ENCODE results near the gene ERC2.

The ERC2 gene

GRCh38 chr3:55726501-55726775, 741.8 kb downstream of the ERC2 start:
- DNase-seq: no peak

DNA sequence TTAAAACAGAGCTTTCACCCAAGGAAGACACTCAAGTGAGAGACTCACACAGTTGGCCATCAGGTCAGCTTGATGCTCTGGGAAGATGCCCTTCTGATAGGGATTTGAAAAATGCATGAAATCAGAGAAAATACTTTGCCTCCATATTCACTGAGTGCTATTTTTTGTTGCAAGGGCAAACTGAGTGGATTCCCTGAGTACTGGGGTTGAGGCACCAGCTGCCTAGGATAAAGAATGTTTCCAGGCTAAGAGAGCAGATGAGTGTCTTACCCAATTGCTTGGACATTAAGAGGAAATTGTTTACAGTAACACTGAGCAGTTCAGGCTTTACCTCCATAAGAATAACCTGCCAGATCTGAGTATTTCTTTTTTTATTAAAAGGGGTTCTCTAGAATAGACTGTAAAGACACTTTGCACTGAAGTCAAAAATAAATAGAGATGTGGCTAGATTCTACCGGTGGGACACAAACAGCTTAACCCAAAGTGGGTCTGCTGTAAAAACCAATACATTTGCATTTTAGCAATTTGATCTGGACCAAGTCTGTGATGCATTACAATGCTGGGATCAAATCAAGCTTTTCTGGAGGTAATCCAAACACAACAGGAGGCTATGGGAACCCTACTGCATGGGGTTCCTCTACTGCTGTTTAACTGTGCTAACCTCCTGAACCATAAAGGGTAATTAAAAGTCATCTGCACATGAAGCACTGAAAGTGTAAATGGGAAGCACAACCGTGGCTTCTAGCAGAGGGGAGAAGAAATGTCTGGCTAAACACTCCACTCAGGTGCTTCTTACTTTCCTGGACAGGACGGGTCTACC, 742.4 kb downstream of the ERC2 start:
- DNase-seq: no peak

DNA sequence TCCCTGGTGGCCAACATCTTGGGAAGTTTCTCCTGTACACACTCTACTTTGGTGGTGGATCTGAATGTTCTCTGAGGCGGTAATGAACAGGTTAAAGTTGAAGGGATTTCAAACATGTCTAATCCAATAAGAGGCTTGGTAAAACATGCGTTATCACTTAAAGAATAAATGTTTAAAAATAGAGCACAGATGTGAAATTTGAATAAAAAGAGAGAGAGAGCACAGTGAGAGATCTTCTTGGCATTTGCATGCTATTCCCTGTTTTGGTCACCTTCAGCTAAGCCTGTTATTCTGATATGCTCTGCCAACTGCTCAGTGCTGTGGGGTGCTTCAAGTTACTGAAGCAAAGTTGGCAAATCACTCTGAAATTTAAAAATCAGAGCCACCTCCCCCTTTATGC, 743.4 kb downstream of the ERC2 start:
- no peak for DNase-seq

DNA sequence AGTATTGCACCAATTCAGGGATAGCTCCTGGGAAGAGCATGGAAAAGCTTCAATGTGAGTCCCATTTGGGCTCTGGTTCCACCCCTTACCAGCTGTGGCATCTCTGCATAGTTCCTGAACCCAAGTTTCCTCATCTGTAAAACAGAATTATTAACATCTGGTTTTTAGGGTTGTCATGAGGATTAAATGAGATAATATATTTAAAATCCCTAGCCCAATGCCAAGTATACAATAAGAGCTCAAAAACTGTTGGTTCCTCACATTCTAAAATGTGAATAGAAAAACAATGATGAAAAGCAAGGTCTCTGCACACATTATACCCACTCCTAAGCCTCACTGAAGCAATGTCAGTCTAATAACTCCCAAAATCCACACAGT, 743.9 kb downstream of the ERC2 start:
- no peak for DNase-seq

DNA sequence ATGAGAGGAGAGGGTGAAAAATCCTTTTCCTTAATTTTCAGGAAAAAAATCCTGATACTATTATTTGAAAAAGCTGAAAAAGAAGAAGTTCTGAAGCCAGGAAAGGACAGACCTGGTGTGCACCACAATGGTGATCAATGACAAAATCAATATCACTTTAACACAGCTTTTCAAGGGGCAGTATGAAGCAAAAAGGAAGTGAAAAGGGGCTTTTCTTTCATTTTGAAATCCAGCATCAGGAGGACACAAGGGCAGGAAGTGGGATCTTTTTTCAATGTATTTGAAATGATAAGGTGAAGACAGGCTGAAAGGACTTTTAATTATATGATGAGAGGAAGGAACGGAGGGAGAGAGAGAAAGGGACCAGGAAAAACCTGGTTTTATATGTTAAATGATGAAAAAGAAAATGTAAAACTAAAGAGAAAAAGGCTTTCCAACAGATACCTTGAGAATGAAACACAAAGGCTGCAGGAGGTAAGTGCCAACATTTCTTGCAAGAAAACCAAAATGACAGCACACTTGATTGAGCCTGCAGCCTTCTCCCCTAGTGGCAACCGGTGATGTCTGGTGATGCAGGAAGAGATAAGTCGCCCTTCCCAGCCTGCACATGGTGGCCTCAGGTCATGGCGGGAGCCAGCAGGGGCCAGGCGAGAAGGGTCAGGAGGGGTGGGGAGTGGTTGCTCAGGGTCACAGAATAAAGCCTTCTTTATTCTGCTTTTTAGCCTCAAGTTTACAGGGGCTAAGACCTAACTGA, 744.4 kb downstream of the ERC2 start:
- no peak for DNase-seq

GRCh38 chr3:55721716-55722484, 746.4 kb downstream of the ERC2 start:
- peak; percentile 45 to 59 (median 53) for DNase-seq

GRCh38 chr3:55720614-55721013, 747.7 kb downstream of the ERC2 start:
- peak; percentile 6 to 41 (median 18) for DNase-seq

GRCh38 chr3:55719508-55719907, 748.8 kb downstream of the ERC2 start:
- DNase-seq: no peak

DNA sequence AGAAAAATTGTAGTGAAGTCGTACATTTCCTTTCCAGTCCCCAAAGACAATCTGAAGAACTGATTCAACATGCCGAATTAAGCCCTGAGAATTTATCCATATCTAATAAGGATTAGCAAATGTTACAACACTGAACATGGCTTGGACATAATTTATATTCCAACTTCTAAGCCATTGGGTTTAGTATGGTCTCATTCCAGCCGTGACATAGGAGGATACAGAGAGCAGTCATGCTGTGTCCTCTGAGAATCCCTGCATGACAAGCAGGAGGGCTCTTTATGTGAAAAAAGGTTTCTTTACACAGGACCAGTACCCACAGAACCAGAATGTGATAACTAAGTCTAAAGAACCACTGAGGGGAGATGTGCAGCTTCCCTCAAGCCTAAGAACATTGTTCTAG, 749.3 kb downstream of the ERC2 start:
- no peak for DNase-seq

DNA sequence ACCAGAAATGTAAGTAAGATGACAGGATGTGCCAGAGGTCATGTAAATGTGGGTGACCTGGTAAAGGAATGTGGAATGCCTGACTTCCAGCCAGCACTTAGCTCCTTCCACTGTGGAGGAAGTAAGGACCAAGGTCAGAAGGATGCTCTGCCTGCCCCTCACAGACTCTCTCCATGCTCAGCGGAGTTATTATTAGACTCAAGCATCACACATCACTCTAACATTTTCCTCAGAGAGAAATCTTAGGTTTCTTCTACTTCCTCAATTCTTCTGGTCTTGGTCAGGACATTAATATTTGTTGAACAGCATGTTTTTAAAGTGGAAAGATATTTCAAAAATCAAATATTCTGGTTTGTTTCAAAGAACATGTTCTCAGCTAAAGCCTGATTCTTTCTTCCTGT, 749.7 kb downstream of the ERC2 start:
- DNase-seq: no peak

- no peak for DNase-seq
These were observed 750.2 kb downstream of the ERC2 start for GRCh38 chr3:55718074-55718473.

- DNase-seq: no peak
These were observed 750.8 kb downstream of the ERC2 start for GRCh38 chr3:55717481-55717880.

GRCh38 chr3:55716611-55717225, 751.5 kb downstream of the ERC2 start:
- DNase-seq: no peak

DNA sequence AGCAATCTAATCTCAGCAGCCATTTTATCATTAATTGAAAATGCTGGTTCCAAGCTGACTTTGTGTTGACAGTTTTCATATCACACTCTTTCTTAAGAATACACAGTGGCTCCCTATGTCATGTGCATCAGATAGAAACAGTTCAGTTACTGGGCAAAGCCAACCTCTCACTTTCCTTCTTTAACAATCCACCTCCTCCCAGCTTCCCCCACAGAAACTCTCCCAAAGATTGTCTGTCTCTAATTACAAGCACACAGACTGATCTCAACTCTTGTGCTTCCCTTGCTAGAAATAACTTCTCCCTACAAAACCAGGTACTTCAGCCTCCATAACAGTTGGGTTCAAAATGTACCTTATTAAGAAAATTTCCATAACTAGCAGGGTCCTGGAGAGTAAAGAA, 752.2 kb downstream of the ERC2 start:
- DNase-seq: no peak

DNA sequence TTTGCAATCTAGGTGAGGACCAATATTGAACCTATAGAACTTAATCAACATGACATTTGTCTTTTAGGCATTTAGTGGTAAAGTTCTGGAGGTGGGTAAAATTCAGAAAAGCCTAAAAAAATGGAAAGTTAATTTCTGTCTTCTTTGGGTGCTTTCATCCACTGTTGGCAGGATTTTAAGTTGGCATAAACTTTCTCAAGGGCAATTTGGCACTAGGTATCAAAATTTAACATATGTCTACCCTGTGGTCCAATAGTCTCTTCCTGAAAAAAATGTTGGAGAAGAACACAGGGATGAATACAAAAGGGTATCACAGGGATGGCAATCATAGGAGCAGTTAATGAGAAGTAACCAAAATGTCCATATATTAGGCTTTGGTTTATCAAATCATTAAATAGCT, 754.2 kb downstream of the ERC2 start:
- DNase-seq: no peak

GRCh38 chr3:55711646-55712045, 756.6 kb downstream of the ERC2 start:
- no peak for DNase-seq

- DNase-seq: no peak
These were observed 758.8 kb downstream of the ERC2 start for GRCh38 chr3:55709411-55710012.

DNA sequence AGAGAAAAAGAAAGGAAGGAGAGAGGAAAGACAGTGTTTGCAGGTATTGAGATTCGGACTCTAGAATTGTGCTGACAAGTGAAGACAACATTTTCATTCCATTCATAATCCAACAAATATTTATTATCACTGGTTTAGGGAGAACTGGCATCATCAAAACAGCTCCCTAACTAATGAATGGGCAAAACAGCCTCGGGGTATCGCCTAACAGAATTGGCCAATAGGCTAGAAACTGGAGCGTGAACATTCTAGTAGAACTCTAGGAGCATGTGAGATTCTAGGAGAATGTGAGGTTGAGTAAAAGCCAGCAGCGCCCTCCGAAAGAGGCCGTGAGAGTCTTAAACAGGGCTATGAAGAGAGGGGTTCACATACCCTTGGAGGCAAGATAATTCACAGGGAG, 759.3 kb downstream of the ERC2 start:
- no peak for DNase-seq

GRCh38 chr3:55708242-55708641, 760.0 kb downstream of the ERC2 start:
- no peak for DNase-seq

GRCh38 chr3:55704521-55704920, 763.7 kb downstream of the ERC2 start:
- no peak for DNase-seq

GRCh38 chr3:55702822-55703221, 765.4 kb downstream of the ERC2 start:
- no peak for DNase-seq

DNA sequence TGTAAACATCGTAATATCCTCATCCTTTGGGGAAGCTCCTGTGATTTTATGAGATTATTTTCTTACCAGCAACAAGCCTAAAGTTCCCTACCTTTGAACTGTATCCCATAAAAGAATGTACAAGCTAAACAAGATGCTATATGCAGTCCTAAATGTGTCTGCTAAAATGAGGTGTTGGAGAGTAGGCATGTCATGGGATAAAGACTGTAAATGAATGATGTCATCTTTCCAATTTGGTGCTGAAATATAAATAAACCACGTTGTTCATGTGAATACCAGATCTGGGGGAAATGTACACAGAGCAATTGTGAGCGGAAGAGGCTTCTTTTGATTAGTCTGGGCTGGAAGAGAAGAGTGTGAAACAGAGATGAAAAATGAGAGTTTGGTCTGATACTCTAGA, 766.3 kb downstream of the ERC2 start:
- no peak for DNase-seq

- DNase-seq: no peak
These were observed 769.4 kb downstream of the ERC2 start for GRCh38 chr3:55698831-55699230.

Measured in suppressor macrophage (primary cell).